Lung (tissue), 12 donors: Measurements from ENCODE around the gene ZNF565. TPM values are rescaled to one million over a fixed set of nuclear protein-coding genes. Genes with fewer than 3 reads are reported as not detected.
A peak's percentile ranks its signal among the peaks of the same experiment; 100 is the strongest.

Source experiments
- ATAC-seq: fragments of 200-7000 bp; cut with Tn5 transposase; one replicate; pipeline ENCODE4 v1.9.1; 2020; ENCODE audit warnings: moderate number of reproducible peaks; ENCODE audit not compliant: insufficient read depth, low FRiP score
- DNase-seq, 3 donors: peaks; one replicate each; pipeline ENCODE4 v3.0.0-alpha.2; 2013 to 2017
- H3K27ac ChIP-seq, 2 donors: one replicate each; pipeline ENCODE4 v1.5.1; 2013; ENCODE audit warnings: mild to moderate bottlenecking in 2 of 2, moderate library complexity in 2 of 2, control low read depth in 1 of 2, inconsistent platforms in 1 of 2, low read depth in 1 of 2, low read length in 1 of 2
- H3K27me3 ChIP-seq, 3 donors: one replicate each; pipeline ENCODE4 v1.5.1; 2013; ENCODE audit warnings: low read length in 2 of 3; ENCODE audit not compliant: control insufficient read depth in 3 of 3, insufficient read depth in 3 of 3
- H3K36me3 ChIP-seq, 4 donors: one replicate each; pipeline ENCODE4 v1.5.1; 2013; ENCODE audit warnings: low read length in 4 of 4, mild to moderate bottlenecking in 1 of 4, moderate library complexity in 1 of 4; ENCODE audit not compliant: control insufficient read depth in 4 of 4, insufficient read depth in 4 of 4
- H3K4me1 ChIP-seq, 5 donors: one replicate each; pipeline ENCODE4 v1.5.1; 2013; ENCODE audit warnings: low read length in 5 of 5, mild to moderate bottlenecking in 2 of 5, moderate library complexity in 1 of 5; ENCODE audit not compliant: control insufficient read depth in 5 of 5, insufficient read depth in 5 of 5
- H3K4me3 ChIP-seq: one replicate; pipeline ENCODE4 v1.5.1; 2013; ENCODE audit warnings: mild to moderate bottlenecking, control low read depth, moderate library complexity
- H3K9ac ChIP-seq, 2 donors: one replicate each; pipeline ENCODE4 v1.5.1; 2013; ENCODE audit warnings: low read length in 2 of 2, control low read depth in 1 of 2; ENCODE audit not compliant: insufficient read depth in 1 of 2
- H3K9me3 ChIP-seq, 4 donors: one replicate each; pipeline ENCODE4 v1.5.1; 2013; ENCODE audit warnings: low read length in 3 of 4, mild to moderate bottlenecking in 1 of 4, moderate library complexity in 1 of 4; ENCODE audit not compliant: control insufficient read depth in 4 of 4, insufficient read depth in 3 of 4
- CTCF ChIP-seq: IDR thresholded peaks from 2 replicates; pipeline ENCODE4 v1.5.1; 2012; ENCODE audit warnings: mild to moderate bottlenecking; ENCODE audit errors: control extremely low read depth, extremely low read depth
- WGBS, 2 donors: extraction: QIAGEN DNeasy Blood & Tissue Kit; methylation state at CpG; one replicate each; pipeline ENCODE4 v1.1.7; 2013; 5-methylcytosine and 5-hydroxymethylcytosine counted together
- polyA plus RNA-seq, 2 donors: library from polyadenylated mRNA; stranded (reverse); fragments of 200-250 nt; gene quantifications; one replicate each; pipeline ENCODE4 v1.2.1, GENCODE V29; 2013
- total RNA-seq, 2 donors: library from RNA; depleted of rRNA in 1 of 2; stranded (reverse); fragments of >200 nt in 1 of 2; gene quantifications; one replicate each; pipeline ENCODE4 v1.2.1, GENCODE V29; 2014 to 2021
- donor health status: control.
- donor health status: control.
- donor health status: Bipolar disorder and iron deficiency.
- donor health status: healthy.
- donor health status: DM: yes; HTN: yes; CAD: no.

The ZNF565 gene
- total and polyA plus RNA-seq, 4 donors: 2.5 to 8.4 (median 2.9) TPM

- no peak for TF ChIP-seq CTCF
- Histone ChIP-seq H3K36me3 (no peaks in the 10 kb centered on the region), H3K27me3 (no peaks in the 10 kb centered on the region), H3K9me3 (peaks cover 0 to 43% (median 0%) of the 10 kb centered on the region in 4 donors), H3K27ac (no peak overlapping the region), H3K4me1 (peaks cover 0 to 3% (median 0%) of the 10 kb centered on the region in 5 donors), H3K4me3 (no peak overlapping the region), H3K9ac (no peak overlapping the region)
- DNase-seq (no peak), ATAC-seq (no peak)
- WGBS, 2 donors: 95 to 97% methylated on average over 28 of the region's 28 CpGs
Measured at GRCh38 chr19:36255316-36255715, 40.9 kb upstream of the ZNF565 start.

GRCh38 chr19:36254848-36255247 lies 40.4 kb upstream of the ZNF565 start:
- no peaks in the 10 kb centered on the region for H3K36me3 ChIP-seq
- peaks cover 0 to 44% (median 0%) of the 10 kb centered on the region in 4 donors for H3K9me3 ChIP-seq
- DNase-seq: no peak
- no peak overlapping the region for H3K27ac ChIP-seq
- H3K9ac ChIP-seq: no peak overlapping the region
- peaks cover 0 to 3% (median 0%) of the 10 kb centered on the region in 5 donors for H3K4me1 ChIP-seq
- WGBS, 2 donors: 95% methylated on average over 11 of the region's 11 CpGs
- no peaks in the 10 kb centered on the region for H3K27me3 ChIP-seq
- TF ChIP-seq CTCF: no peak
- H3K4me3 ChIP-seq: no peak overlapping the region
- ATAC-seq: no peak

GRCh38 chr19:36252047-36252446 lies 37.6 kb upstream of the ZNF565 start:
- WGBS, 2 donors: 83% methylated on average over 1 of the region's 1 CpG
- H3K4me1 ChIP-seq: peaks cover 0 to 2% (median 0%) of the 10 kb centered on the region in 5 donors
- H3K36me3 ChIP-seq: no peaks in the 10 kb centered on the region
- H3K4me3 ChIP-seq: no peak overlapping the region
- H3K27ac ChIP-seq: no peak overlapping the region
- H3K9me3 ChIP-seq: peaks cover 0 to 31% (median 0%) of the 10 kb centered on the region in 4 donors
- no peaks in the 10 kb centered on the region for H3K27me3 ChIP-seq
- DNase-seq (no peak), ATAC-seq (no peak)
- TF ChIP-seq CTCF: no peak
- no peak overlapping the region for H3K9ac ChIP-seq

GRCh38 chr19:36246006-36246481 lies 31.6 kb upstream of the ZNF565 start:
- DNase-seq: peak in 2 of 3 donors; percentile 17 to 22
- Histone ChIP-seq H3K4me3 (no peak overlapping the region), H3K36me3 (peaks cover 0 to 2% (median 0%) of the 10 kb centered on the region in 4 donors), H3K27ac (no peak overlapping the region), H3K9me3 (peaks cover 0 to 30% (median 0%) of the 10 kb centered on the region in 4 donors), H3K9ac (no peak overlapping the region), H3K4me1 (peaks cover 3 to 12% (median 4%) of the 10 kb centered on the region in 5 donors), H3K27me3 (peaks cover 0 to 11% (median 0%) of the 10 kb centered on the region in 3 donors)
- no peak for TF ChIP-seq CTCF
- 24 to 26% methylated on average over 29 of the region's 29 CpGs for WGBS, 2 donors
- no peak for ATAC-seq
